Skeletal muscle tissue (tissue), 4 donors: Measurements from ENCODE around the gene ENTHD1. TPM values are rescaled to one million over a fixed set of nuclear protein-coding genes. Genes with fewer than 3 reads are reported as not detected.

Source experiments
- H3K27ac ChIP-seq: one replicate; pipeline ENCODE4 v1.7.0; 2013; ENCODE audit warnings: mild to moderate bottlenecking, low read depth, low read length, inconsistent platforms
- H3K27me3 ChIP-seq, 3 donors: one replicate each; pipeline ENCODE4 v1.7.0; 2013; ENCODE audit warnings: low read length in 3 of 3; ENCODE audit not compliant: control insufficient read depth in 3 of 3, insufficient read depth in 3 of 3
- H3K36me3 ChIP-seq, 3 donors: one replicate each; pipeline ENCODE4 v1.7.0; 2013; ENCODE audit warnings: low read length in 3 of 3; ENCODE audit not compliant: control insufficient read depth in 3 of 3, insufficient read depth in 3 of 3
- H3K4me1 ChIP-seq, 3 donors: one replicate each; pipeline ENCODE4 v1.7.0; 2013; ENCODE audit warnings: low read length in 3 of 3, mild to moderate bottlenecking in 3 of 3; ENCODE audit not compliant: control insufficient read depth in 3 of 3, insufficient read depth in 3 of 3
- H3K4me3 ChIP-seq, 3 donors: one replicate each; pipeline ENCODE4 v1.7.0; 2013; ENCODE audit warnings: low read length in 3 of 3
- H3K9ac ChIP-seq, 3 donors: one replicate each; pipeline ENCODE4 v1.7.0; 2013; ENCODE audit warnings: low read length in 3 of 3, mild to moderate bottlenecking in 3 of 3, moderate library complexity in 2 of 3, low read depth in 1 of 3
- H3K9me3 ChIP-seq, 3 donors: one replicate each; pipeline ENCODE4 v1.7.0; 2013; ENCODE audit warnings: low read length in 3 of 3; ENCODE audit not compliant: control insufficient read depth in 3 of 3
- total RNA-seq: library from RNA; depleted of rRNA; stranded (reverse); fragments of >200 nt; gene quantifications from one replicate; pipeline ENCODE4 v1.2.3, GENCODE V29; 2014
- donor health status: Osteomylitis.

ENTHD1 gene
- total RNA-seq, 1 donor from 2014 or later = not detected

DNA sequence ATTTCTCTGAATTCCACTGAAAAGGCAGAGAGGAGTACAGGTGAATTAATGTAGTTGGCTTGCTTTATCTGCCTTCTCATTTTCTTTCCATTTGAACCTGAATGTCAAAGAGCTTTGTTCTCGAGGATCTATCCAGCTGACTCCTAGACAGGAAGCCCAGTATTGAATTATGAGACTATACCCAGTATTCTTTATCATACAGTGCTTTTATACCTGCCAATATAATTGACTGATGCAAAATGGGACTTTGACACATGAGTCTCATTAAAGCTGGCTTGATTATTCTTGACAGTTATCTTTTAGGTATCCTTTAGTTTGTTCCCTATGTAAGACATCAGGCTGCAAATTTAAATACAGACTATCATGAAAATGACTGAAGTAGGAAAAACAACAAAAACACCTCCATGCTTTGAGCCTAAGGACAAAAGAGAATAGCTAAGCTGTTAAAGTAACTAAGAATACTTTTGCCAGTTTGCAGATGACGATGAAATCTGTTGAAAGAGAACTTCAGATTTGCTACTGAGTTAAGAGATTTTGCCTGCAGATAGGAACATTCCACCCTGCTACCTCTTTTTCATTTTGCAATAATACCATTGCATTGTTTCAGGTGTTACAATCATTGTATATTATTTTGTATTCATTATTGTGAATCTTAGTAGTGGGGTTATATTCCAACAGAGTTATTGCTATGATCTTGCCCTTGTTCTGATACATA lies 117.1 kb downstream of the ENTHD1 start:
- Histone ChIP-seq H3K27me3 (peaks cover 0 to 5% (median 0%) of the 10 kb centered on the region in 3 donors), H3K9me3 (no peaks in the 10 kb centered on the region), H3K27ac (no peak overlapping the region), H3K9ac (no peak overlapping the region), H3K4me3 (no peak overlapping the region), H3K36me3 (no peaks in the 10 kb centered on the region), H3K4me1 (no peaks in the 10 kb centered on the region)

DNA sequence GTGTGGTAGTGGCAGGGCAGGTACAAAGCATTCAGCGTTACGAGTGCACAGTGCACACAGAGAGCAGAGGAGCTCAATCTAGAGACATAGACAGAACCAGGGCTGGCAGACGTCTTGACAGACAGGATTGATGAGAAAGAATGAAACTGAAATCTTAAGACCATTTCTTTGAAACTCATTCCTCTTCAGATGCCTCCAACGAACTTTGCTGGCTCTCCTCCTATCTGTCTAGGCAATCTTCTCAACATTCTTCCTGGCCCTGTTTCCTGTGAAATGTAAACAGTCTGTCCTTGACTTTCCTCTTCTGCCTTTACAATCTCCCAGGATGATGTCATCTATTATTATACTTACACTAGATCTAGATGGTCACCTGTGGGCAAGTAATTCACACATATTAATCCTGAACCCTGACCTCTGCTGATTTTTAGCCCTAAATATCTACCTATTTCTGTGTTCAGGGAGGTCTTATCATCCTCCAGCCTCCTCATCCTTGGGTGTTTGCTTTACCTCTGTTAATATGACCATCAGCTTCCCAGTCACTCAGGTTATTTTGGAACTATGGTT lies 119.5 kb downstream of the ENTHD1 start:
- H3K4me1 ChIP-seq = no peaks in the 10 kb centered on the region
- H3K4me3 ChIP-seq = no peak overlapping the region
- H3K9me3 ChIP-seq = no peaks in the 10 kb centered on the region
- no peaks in the 10 kb centered on the region for H3K36me3 ChIP-seq
- H3K27me3 ChIP-seq = peaks cover 0 to 10% (median 4%) of the 10 kb centered on the region in 3 donors
- H3K27ac ChIP-seq = no peak overlapping the region
- no peak overlapping the region for H3K9ac ChIP-seq

DNA sequence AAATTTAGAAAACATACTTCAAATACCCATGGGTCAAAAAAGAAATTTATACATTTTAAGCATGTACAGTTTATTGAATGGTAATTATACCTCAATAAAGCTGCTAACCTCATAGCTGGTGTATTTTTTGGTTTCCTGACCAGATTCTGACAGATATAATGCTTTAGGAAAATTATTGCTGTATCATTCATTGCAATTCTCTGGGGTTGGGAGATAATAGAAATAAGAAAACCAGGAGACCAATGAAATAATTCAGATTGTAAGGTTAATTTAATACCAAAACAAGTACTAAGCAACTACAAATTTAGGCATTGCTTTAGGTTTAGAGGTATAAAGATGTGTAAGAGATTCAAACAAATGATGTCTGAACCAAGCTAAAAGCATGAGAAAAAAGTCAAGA lies 120.1 kb downstream of the ENTHD1 start:
- H3K4me3 ChIP-seq = no peak overlapping the region
- H3K9ac ChIP-seq = no peak overlapping the region
- no peak overlapping the region for H3K27ac ChIP-seq
- H3K36me3 ChIP-seq = no peaks in the 10 kb centered on the region
- H3K27me3 ChIP-seq = peaks cover 0 to 10% (median 4%) of the 10 kb centered on the region in 3 donors
- H3K4me1 ChIP-seq = no peaks in the 10 kb centered on the region
- no peaks in the 10 kb centered on the region for H3K9me3 ChIP-seq

DNA sequence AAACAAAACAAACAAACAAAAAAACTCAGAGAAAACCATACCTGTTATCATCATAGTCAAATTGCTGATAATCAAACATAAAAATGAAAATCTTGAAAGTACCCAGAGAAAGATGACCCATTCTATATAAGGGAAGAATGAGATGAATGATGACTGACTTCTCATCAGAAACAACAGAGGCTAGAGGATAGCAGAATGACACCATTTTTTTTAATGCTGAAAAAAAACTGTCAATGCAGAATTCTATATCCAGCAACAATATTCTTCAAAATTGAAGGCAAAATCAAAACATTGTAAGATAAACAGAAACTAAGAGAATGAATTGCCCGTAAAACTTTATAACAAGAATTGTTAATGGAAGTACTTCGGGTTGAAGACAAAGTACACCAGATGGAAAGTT lies 122.1 kb downstream of the ENTHD1 start:
- H3K9ac ChIP-seq = no peak overlapping the region
- peaks cover 0 to 10% (median 4%) of the 10 kb centered on the region in 3 donors for H3K27me3 ChIP-seq
- H3K4me1 ChIP-seq = no peaks in the 10 kb centered on the region
- H3K27ac ChIP-seq = no peak overlapping the region
- H3K36me3 ChIP-seq = no peaks in the 10 kb centered on the region
- no peaks in the 10 kb centered on the region for H3K9me3 ChIP-seq
- no peak overlapping the region for H3K4me3 ChIP-seq

DNA sequence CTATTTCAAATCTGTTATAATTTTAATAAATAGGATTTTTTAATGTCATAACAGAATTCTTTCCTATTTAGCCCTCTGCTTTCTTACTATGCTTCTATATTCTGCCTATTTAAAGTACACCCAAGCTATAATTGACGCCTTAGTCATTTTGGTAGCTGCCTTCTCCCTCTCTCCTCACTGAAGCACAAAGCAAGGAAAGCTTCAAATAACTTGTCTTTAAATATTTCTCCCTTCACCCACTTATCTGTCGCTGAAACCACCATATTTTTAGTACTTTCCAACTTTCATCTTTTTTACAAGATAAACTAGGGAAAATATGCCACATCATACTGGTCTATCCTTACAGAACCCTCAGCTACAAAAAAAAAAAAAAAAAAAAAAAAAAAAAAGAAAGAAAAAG lies 127.9 kb downstream of the ENTHD1 start:
- Histone ChIP-seq H3K9me3 (peaks cover 0 to 2% (median 0%) of the 10 kb centered on the region in 3 donors), H3K9ac (no peak overlapping the region), H3K4me1 (no peaks in the 10 kb centered on the region), H3K36me3 (no peaks in the 10 kb centered on the region), H3K27ac (no peak overlapping the region), H3K27me3 (peaks cover 0 to 5% (median 4%) of the 10 kb centered on the region in 3 donors), H3K4me3 (no peak overlapping the region)

DNA sequence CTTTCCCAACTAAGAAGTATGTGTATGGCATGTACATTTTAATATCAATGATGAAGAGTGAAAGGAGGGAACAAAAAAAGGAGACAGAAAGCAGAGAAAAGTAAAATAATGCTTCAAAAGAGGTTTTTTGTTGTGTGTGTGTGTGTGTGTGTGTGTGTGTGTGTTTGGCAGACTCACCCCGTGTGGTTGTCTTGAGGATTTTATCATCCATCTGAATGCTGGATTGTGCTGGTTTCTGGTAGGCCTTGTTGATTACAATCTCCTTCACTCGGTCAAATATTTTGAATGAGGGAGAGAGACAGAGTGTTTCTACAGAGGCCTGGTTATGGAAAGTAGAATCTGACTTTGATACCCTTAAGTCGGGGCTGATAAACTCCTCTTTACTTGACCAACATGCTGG lies 128.5 kb downstream of the ENTHD1 start:
- Histone ChIP-seq H3K27me3 (peaks cover 0 to 4% (median 1%) of the 10 kb centered on the region in 3 donors), H3K4me3 (no peak overlapping the region)

DNA sequence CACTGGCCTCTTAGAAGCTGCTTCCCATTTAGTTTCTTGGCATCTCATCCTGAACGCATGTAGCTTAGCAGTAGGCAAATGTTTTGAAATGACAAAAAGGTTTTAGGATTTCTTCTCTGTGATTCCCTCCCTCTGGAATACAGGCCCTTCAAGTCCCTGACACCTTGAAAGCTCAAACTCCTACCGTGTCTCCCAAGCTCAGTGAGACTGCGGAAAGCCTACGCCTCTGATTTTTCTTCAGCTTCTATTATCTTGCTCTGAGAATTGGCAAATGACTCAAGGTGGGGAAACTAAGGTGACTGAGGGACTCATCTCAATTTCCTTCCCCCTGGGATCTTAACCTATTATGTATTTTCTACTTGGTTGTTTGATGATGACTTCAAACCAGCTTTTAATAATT lies 130.3 kb downstream of the ENTHD1 start:
- no peaks in the 10 kb centered on the region for H3K36me3 ChIP-seq
- H3K9me3 ChIP-seq = peaks cover 0 to 2% (median 0%) of the 10 kb centered on the region in 3 donors
- H3K9ac ChIP-seq = no peak overlapping the region
- H3K4me3 ChIP-seq = no peak overlapping the region
- H3K27ac ChIP-seq = no peak overlapping the region
- no peaks in the 10 kb centered on the region for H3K27me3 ChIP-seq
- H3K4me1 ChIP-seq = no peaks in the 10 kb centered on the region

More for the DNA sequence above, 128.5 kb downstream of the ENTHD1 start:
- H3K9ac ChIP-seq = no peak overlapping the region
- H3K27ac ChIP-seq = no peak overlapping the region
- peaks cover 0 to 2% (median 0%) of the 10 kb centered on the region in 3 donors for H3K9me3 ChIP-seq
- no peaks in the 10 kb centered on the region for H3K36me3 ChIP-seq
- no peaks in the 10 kb centered on the region for H3K4me1 ChIP-seq

DNA sequence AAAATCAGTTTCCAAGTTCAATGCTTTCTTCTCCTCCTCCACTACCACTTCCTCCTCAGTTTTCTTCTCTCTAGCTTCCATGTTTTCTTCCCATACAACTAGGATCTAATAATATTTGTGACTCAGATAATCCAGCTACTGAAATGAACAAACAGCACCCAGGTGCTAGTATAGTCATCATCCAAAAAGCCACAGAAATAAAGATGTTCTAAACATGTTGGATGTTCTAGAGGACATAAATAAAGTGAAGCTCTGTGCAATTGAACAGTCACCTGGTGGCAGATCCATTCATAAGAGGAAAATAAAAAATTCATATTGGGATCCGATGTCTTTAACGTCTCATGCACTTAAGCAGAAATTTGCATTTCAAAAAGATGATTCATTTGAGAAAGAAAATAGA lies 142.8 kb downstream of the ENTHD1 start:
- peaks cover 4 to 21% (median 4%) of the 10 kb centered on the region in 3 donors for H3K27me3 ChIP-seq
- H3K36me3 ChIP-seq = no peaks in the 10 kb centered on the region
- no peak overlapping the region for H3K27ac ChIP-seq
- no peak overlapping the region for H3K9ac ChIP-seq
- H3K4me1 ChIP-seq = no peaks in the 10 kb centered on the region
- peaks cover 0 to 2% (median 0%) of the 10 kb centered on the region in 3 donors for H3K9me3 ChIP-seq
- no peak overlapping the region for H3K4me3 ChIP-seq

DNA sequence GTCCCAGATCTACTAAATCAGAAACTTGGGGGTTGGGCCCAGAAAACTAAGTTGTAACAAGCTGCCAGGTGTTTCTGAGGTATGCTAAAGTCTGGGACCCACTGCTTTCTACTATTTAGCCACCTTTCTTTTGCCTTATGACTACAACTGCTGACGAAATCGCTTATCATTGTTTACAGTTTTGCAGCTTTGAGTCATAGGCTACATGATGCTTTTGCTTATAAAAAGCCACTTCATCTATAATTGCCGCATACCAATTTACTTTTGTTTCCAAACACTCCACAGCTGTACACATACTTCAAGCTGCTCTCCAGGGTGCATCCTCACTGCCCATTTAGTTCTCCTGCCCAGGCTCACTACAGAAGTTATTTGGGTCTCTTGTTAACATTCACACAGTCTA lies 144.7 kb downstream of the ENTHD1 start:
- H3K4me3 ChIP-seq = no peak overlapping the region
- peaks cover 0 to 2% (median 0%) of the 10 kb centered on the region in 3 donors for H3K9me3 ChIP-seq
- H3K27me3 ChIP-seq = peaks cover 0 to 10% (median 6%) of the 10 kb centered on the region in 3 donors
- H3K36me3 ChIP-seq = no peaks in the 10 kb centered on the region
- H3K27ac ChIP-seq = no peak overlapping the region
- no peak overlapping the region for H3K9ac ChIP-seq
- H3K4me1 ChIP-seq = no peaks in the 10 kb centered on the region

DNA sequence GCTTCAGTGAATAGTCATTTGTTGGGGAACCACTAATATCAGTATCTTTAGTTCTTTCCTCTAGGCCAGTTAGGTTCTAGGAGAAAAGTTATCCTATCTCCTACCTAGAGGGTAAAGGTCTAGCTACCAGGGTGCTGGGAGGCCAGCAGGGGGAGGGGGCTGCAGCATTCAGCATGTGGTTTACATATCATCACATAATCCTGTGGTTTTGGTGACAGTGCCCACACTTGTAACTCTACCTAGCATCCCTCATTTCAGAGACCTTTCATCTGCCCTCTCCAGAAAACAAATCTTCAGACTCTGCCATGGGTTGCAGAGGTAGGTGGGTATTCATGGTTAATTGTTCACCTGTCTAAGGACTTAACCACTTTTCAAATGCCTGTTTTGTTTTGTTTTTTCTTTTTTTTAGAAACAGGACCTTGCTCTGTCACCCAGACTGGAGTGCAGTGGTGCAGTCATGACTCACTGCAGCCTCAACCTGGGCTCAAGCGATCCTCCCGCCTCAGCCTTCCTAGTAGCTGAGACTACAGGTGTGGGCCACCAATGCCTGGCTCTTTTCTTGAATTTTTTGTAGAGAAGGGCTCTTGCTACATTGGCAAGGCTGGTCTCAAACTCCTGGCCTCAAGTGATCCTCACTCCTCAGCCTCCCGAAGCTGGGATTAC lies 146.8 kb downstream of the ENTHD1 start:
- Histone ChIP-seq H3K36me3 (no peaks in the 10 kb centered on the region), H3K27me3 (peaks cover 0 to 8% (median 7%) of the 10 kb centered on the region in 3 donors), H3K9ac (no peak overlapping the region), H3K9me3 (peaks cover 0 to 2% (median 0%) of the 10 kb centered on the region in 3 donors), H3K27ac (no peak overlapping the region), H3K4me3 (no peak overlapping the region), H3K4me1 (no peaks in the 10 kb centered on the region)
